CD14-positive monocyte (primary cell): Measurements from ENCODE around the gene FOS. TPM values are rescaled to one million over a fixed set of nuclear protein-coding genes. Genes with fewer than 3 reads are reported as not detected.

Experiments used
- DNase-seq, 3 donors: peaks; one replicate each; pipeline ENCODE4 v3.0.0-alpha.2; 2011 to 2022
- H2AFZ ChIP-seq: 2 replicates; pipeline ENCODE4 v1.6.0; 2012; ENCODE audit warnings: mild to moderate bottlenecking, low read depth, low read length, inconsistent platforms; ENCODE audit not compliant: insufficient read depth, poor library complexity, severe bottlenecking
- H3K27ac ChIP-seq, 2 donors: 1 replicate in 1 of 2; 2 replicates in 1 of 2; pipeline ENCODE4 v1.5.1; 2012 to 2013; ENCODE audit warnings: low read length in 2 of 2, control low read depth in 1 of 2, inconsistent platforms in 1 of 2, low read depth in 1 of 2, mild to moderate bottlenecking in 1 of 2
- H3K27me3 ChIP-seq, 2 donors: one replicate each; pipeline versions ENCODE4 v1.6.0 to v1.6.1; 2011 to 2013; ENCODE audit warnings: low read length in 2 of 2; ENCODE audit not compliant: control insufficient read depth in 2 of 2, insufficient read depth in 2 of 2
- H3K36me3 ChIP-seq, 2 donors: replicated peaks in 1 of 2; 1 replicate in 1 of 2; 2 replicates in 1 of 2; pipeline versions ENCODE4 v1.5.1 to v1.6.1; 2012 to 2013; ENCODE audit warnings: low read length in 2 of 2, control low read depth in 1 of 2, inconsistent platforms in 1 of 2, mild to moderate bottlenecking in 1 of 2; ENCODE audit not compliant: insufficient read depth in 2 of 2, control insufficient read depth in 1 of 2
- H3K4me1 ChIP-seq, 2 donors: 1 replicate in 1 of 2; 2 replicates in 1 of 2; pipeline versions ENCODE4 v1.5.1 to v1.6.1; 2012 to 2013; ENCODE audit warnings: low read length in 2 of 2, control low read depth in 1 of 2, inconsistent platforms in 1 of 2, mild to moderate bottlenecking in 1 of 2, moderate library complexity in 1 of 2; ENCODE audit not compliant: insufficient read depth in 2 of 2, control insufficient read depth in 1 of 2
- H3K4me2 ChIP-seq: replicated peaks from 2 replicates; pipeline ENCODE3; 2012; ENCODE audit warnings: low read length, moderate library complexity, mild to moderate bottlenecking; ENCODE audit not compliant: poor library complexity, severe bottlenecking; ENCODE audit errors: extremely low read depth
- H3K4me3 ChIP-seq, 3 experiments: fragments of 200-600 bp in 1 of 3; sonication (generic) in 1 of 3; replicated peaks in 1 of 3; 1 replicate in 2 of 3; 2 replicates in 1 of 3; pipeline ENCODE4 v1.5.1; 2011 to 2013; ENCODE audit warnings: low read length in 3 of 3, mild to moderate bottlenecking in 3 of 3, control low read depth in 2 of 3, low read depth in 2 of 3, inconsistent platforms in 1 of 3, moderate library complexity in 1 of 3
- H3K79me2 ChIP-seq: 2 replicates; pipeline ENCODE4 v1.6.0; 2012; ENCODE audit warnings: mild to moderate bottlenecking, control low read depth, inconsistent platforms, low read length, moderate library complexity; ENCODE audit not compliant: insufficient read depth
- H3K9ac ChIP-seq: 2 replicates; pipeline ENCODE4 v1.6.0; 2017; ENCODE audit warnings: low read length, mild to moderate bottlenecking; ENCODE audit not compliant: insufficient read depth, poor library complexity, severe bottlenecking
- H3K9me3 ChIP-seq, 2 donors: replicated peaks in 1 of 2; 1 replicate in 1 of 2; 2 replicates in 1 of 2; pipeline versions ENCODE4 v1.5.1 to v1.6.1; 2012 to 2013; ENCODE audit warnings: low read length in 2 of 2, control low read depth in 1 of 2; ENCODE audit not compliant: control insufficient read depth in 1 of 2, insufficient read depth in 1 of 2
- H4K20me1 ChIP-seq: 2 replicates; pipeline ENCODE4 v1.6.0; 2012; ENCODE audit warnings: mild to moderate bottlenecking, low read length, control low read depth, moderate library complexity; ENCODE audit not compliant: insufficient read depth
- H3K27ac Mint-ChIP-seq, 7 donors: one replicate each; pipeline ENCODE4 v1.8.0; 2020; ENCODE audit warnings: mild to moderate bottlenecking in 7 of 7, mixed read lengths in 7 of 7, moderate library complexity in 6 of 7, inconsistent platforms in 2 of 7
- H3K27me3 Mint-ChIP-seq, 3 donors: one replicate each; pipeline ENCODE4 v1.8.0; 2021 to 2022; ENCODE audit warnings: low read depth in 3 of 3, mild to moderate bottlenecking in 3 of 3, mixed read lengths in 3 of 3, moderate library complexity in 3 of 3, inconsistent platforms in 1 of 3
- H3K36me3 Mint-ChIP-seq, 2 donors: one replicate each; pipeline ENCODE4 v1.8.0; 2020; ENCODE audit warnings: mixed read lengths in 2 of 2, inconsistent platforms in 1 of 2, mild to moderate bottlenecking in 1 of 2
- H3K4me1 Mint-ChIP-seq: one replicate; pipeline ENCODE4 v1.8.0; 2020; ENCODE audit warnings: mild to moderate bottlenecking, mixed read lengths
- H3K4me3 Mint-ChIP-seq, 2 donors: one replicate each; pipeline ENCODE4 v1.8.0; 2020; ENCODE audit warnings: mild to moderate bottlenecking in 2 of 2, mixed read lengths in 2 of 2, moderate library complexity in 1 of 2
- H3K9me3 Mint-ChIP-seq, 7 donors: one replicate each; pipeline ENCODE4 v1.8.0; 2020 to 2022; ENCODE audit warnings: mixed read lengths in 7 of 7, mild to moderate bottlenecking in 6 of 7, moderate library complexity in 6 of 7, inconsistent platforms in 2 of 7
- CTCF ChIP-seq: fragments of 200-600 bp; IDR thresholded peaks from one replicate; pipeline ENCODE4 v1.8.0; 2022; ENCODE audit warnings: antibody characterized with exemption, mild to moderate bottlenecking
- WGBS: methylation state at CpG from one replicate; pipeline ENCODE4 v1.1.5; 2013; ENCODE audit warnings: missing lambda C conversion rate; ENCODE audit not compliant: insufficient coverage; 5-methylcytosine and 5-hydroxymethylcytosine counted together
- intact Hi-C, 2 donors: fragments of 100-400 bp; cut with micrococcal nuclease; formaldehyde crosslinking; loops; one replicate each; pipeline versions ENCODE4 v1.15.0 to v1.15.1; 2023
- polyA plus RNA-seq, 3 donors: library from polyadenylated mRNA; depleted of rRNA in 1 of 3; unstranded in 2 of 3; stranded (reverse) in 1 of 3; fragments of 300-500 nt in 2 of 3; fragments of >200 nt in 1 of 3; fragmentation: Illumina TruSeq in 2 of 3; gene quantifications; 1 replicate in 2 of 3; 2 replicates in 1 of 3; pipeline ENCODE4 v1.2.3, GENCODE V29; 2012 to 2021

Gene FOS
- polyA plus RNA-seq, 3 donors: 4,403 to 5,159 (median 4,841) TPM

- H3K4me1 Mint-ChIP-seq: peaks cover 39% of the 10 kb centered on the region
- no peaks in the 10 kb centered on the region for H4K20me1 ChIP-seq
- no peaks in the 10 kb centered on the region for H3K27me3 ChIP-seq
- H3K9ac ChIP-seq: no peak overlapping the region
- no peaks in the 10 kb centered on the region for H3K9me3 ChIP-seq
- H3K27me3 Mint-ChIP-seq: peaks cover 0 to 2% (median 1%) of the 10 kb centered on the region in 3 donors
- H3K4me3 ChIP-seq: no peak overlapping the region
- no peak overlapping the region for H2AFZ ChIP-seq
- no peak overlapping the region for H3K27ac ChIP-seq
- TF ChIP-seq CTCF: no peak
- peaks cover 0 to 3% (median 0%) of the 10 kb centered on the region in 7 donors for H3K9me3 Mint-ChIP-seq
- H3K79me2 ChIP-seq: no peaks in the 10 kb centered on the region
- H3K36me3 ChIP-seq: no peaks in the 10 kb centered on the region
- DNase-seq: no peak
- H3K4me3 Mint-ChIP-seq: no peak overlapping the region
- H3K36me3 Mint-ChIP-seq: peaks cover 0 to 2% of the 10 kb centered on the region in 2 donors
- WGBS: no CpG with 5 or more reads among the region's 2 CpGs
- peaks cover 24 to 38% of the 10 kb centered on the region in 2 donors for H3K4me1 ChIP-seq
- no peak overlapping the region for H3K4me2 ChIP-seq
- peak overlapping the region in 3 of 7 donors; percentile 30 to 46 (median 35) for H3K27ac Mint-ChIP-seq
- intact Hi-C loops: no loop called here
These were observed 16.0 kb upstream of the FOS start for GRCh38 chr14:75262641-75263040.

DNA sequence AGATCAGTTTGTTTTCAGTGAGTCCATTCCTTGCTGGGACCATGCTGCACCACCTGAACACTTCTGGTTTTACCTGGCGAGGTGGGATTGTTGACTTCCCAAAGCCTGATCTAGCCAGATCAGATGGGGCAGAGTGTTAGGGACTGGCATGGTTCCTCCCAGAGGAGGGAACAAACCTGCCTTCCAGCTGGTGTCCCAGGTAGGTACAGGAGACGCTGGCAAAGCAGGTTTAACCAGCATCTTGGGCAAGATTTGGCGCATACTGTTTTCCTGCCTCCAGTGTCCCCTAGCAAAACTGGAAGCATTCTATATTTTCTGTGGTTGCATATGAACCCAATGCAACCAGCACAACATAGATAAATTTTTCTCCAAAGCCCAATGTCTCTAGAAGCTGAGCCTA lies 14.6 kb upstream of the FOS start:
- no peaks in the 10 kb centered on the region for H3K27me3 ChIP-seq
- intact Hi-C loops: no loop called here
- peaks cover 42% of the 10 kb centered on the region for H3K4me1 Mint-ChIP-seq
- H3K4me1 ChIP-seq: peaks cover 26 to 41% of the 10 kb centered on the region in 2 donors
- no peaks in the 10 kb centered on the region for H3K36me3 ChIP-seq
- no peaks in the 10 kb centered on the region for H3K36me3 Mint-ChIP-seq
- no peak overlapping the region for H3K4me3 Mint-ChIP-seq
- TF ChIP-seq CTCF: no peak
- H4K20me1 ChIP-seq: no peaks in the 10 kb centered on the region
- H3K4me3 ChIP-seq: no peak overlapping the region
- no peak overlapping the region for H3K9ac ChIP-seq
- peak overlapping the region in 1 of 7 donors; percentile 7 for H3K27ac Mint-ChIP-seq
- peaks cover 0 to 3% (median 0%) of the 10 kb centered on the region in 7 donors for H3K9me3 Mint-ChIP-seq
- WGBS: 94% methylated on average over 3 of the region's 3 CpGs
- no peaks in the 10 kb centered on the region for H3K9me3 ChIP-seq
- no peak overlapping the region for H3K4me2 ChIP-seq
- H2AFZ ChIP-seq: no peak overlapping the region
- no peaks in the 10 kb centered on the region for H3K79me2 ChIP-seq
- H3K27ac ChIP-seq: no peak overlapping the region
- H3K27me3 Mint-ChIP-seq: peaks cover 0 to 2% (median 1%) of the 10 kb centered on the region in 3 donors
- DNase-seq: no peak
